ENCODE results near the gene KCNB1.
A peak's percentile ranks its signal among the peaks of the same experiment; 100 is the strongest.

Gene KCNB1

GRCh38 chr20:49400410-49400809, 82.1 kb downstream of the KCNB1 start:
- intact Hi-C loops (cut with DNase I): no loop called here
- no peak for DNase-seq

DNA sequence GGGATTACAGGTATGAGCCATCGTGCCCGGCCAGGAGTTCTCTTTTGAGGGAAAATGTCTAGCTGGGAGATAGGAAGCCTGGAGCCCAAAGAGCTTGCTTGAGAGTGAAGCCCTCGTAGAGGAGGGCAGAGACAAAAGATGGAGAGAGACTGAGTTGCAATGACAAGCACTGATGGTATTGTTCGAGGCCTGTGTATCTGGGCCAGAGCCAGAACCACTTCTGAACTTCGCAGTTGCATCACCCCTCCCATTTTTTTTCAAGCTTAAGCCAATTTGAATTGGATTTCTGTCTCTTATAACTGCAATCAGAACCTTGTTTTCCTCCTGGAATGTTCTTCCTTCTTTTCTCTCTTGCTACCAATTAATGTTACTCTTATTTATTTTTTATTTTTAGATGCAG, 83.1 kb downstream of the KCNB1 start:
- intact Hi-C loops (cut with DNase I): no loop called here
- no peak for DNase-seq

DNA sequence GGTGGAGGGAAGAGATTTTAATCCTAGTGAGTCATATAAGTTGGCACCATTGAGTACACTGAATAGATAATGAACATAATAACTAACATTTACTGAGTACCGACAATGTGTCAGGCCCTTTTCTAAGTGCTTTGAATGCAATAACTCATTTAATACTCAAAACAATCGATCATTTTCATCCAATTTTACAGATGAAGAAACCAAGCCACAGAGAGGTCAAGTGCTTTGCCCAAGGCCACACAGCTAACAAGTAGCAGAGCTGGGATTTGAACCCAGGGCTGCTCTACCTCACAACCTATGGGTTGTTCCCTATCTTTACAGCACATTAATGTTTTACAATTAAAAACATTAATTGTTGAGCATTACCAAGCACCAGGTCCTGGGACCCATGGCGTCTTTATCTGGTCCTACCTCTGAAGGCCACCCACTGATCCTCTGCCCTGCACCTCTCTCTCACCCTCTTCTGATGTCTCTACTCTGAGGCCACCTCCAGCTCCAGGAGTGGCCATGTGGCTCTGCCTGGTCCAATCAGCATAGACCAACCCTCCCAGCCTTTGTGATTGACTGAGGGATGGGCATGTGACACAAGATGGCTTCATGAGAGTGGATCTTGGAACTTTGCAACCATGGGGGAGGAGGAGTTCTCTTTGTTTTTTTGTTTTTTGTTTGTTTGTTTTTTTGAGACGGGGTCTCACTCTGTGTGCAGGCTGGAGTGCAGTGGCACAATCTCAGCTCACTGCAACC, 83.9 kb downstream of the KCNB1 start:
- DNase-seq: no peak
- intact Hi-C loops (cut with DNase I): no loop called here

GRCh38 chr20:49397525-49397924, 84.9 kb downstream of the KCNB1 start:
- DNase-seq: no peak
- intact Hi-C loops (cut with DNase I): no loop called here

GRCh38 chr20:49396230-49396629, 86.2 kb downstream of the KCNB1 start:
- intact Hi-C loops (cut with DNase I): no loop called here
- DNase-seq: no peak

DNA sequence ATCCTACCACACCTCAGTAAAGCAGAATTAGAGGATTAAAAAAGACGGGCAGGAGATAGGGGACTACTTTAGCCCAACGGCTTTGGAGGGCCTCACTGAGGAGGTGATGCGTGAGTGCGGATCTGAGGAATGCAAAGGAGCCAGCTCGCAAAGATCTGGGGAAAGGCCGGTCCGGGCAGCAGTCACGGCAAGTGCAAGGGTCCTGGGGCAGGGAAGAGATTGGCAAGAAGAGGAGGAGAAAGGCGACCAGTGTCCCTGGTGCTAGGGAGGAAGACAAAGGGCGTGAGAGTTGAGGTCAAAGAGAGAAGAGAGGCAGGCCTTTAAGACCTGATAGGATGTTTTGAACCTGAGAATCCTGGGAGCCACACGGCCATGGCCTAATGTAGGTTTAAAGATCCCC, 86.8 kb downstream of the KCNB1 start:
- DNase-seq: no peak
- intact Hi-C loops (cut with DNase I): no loop called here

GRCh38 chr20:49395183-49395582, 87.3 kb downstream of the KCNB1 start:
- intact Hi-C loops (cut with DNase I): no loop called here

DNA sequence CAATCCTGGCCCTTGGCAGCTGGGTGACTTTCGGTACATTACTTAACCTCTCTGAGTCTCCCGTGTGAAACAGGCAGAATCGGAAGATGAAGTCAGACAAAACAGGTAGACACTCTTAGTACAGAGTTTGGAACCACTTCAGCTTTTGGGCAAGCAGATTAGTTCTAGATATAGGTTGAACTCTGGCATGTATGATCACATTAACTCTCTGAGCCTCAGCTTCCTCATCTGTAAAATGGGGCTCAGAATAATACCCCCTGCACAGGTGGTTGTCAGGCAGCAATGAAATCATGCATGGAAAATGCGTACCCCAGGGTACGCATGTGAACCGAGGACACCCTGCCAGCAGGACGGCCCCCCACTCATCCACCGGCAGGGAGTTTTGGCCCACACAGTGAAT, 87.7 kb downstream of the KCNB1 start:
- DNase-seq: no peak
- intact Hi-C loops (cut with DNase I): no loop called here

More at GRCh38 chr20:49395183-49395582, 87.3 kb downstream of the KCNB1 start:
- no peak for DNase-seq

DNA sequence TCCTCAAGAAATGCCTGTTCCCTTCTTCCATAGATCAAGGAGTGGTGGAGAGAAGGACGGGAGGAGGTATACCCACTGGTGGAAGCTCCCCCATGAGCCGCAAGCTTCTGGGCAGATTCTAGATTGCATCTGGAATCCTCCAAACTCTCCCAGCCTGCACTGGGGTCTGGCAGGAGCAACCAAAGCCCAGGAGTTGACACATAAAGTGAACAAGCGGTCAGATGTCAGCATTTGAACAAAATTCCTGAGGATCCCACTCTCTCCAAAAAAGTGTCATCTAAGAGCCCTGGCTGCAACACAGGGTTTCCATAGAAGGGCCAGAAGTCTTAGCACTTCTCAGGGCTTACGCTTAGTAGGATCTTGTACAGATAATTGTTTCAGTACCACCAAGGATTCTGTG, 88.2 kb downstream of the KCNB1 start:
- intact Hi-C loops (cut with DNase I): no loop called here
- no peak for DNase-seq

DNA sequence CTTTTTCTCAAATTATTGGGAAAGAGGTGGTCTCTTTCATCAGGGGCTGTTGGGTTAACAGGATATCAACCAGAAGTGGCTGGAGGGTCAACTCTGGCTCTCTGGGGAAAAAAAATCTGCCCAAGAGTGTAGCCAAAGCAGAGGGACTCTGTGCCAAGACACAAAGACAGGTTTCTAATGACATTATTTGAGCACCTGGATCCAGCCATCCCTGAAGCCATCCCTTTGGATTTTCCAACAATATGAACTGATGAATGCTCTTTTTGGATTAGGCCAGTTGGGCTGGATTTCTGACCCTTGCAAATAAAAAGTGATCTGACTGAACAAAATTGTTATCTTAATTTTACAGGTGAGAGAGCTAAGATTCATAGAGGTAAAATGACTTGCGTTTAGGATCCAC, 88.7 kb downstream of the KCNB1 start:
- no peak for DNase-seq
- intact Hi-C loops (cut with DNase I): no loop called here

GRCh38 chr20:49392745-49393144, 89.7 kb downstream of the KCNB1 start:
- DNase-seq: no peak
- intact Hi-C loops (cut with DNase I): no loop called here

DNA sequence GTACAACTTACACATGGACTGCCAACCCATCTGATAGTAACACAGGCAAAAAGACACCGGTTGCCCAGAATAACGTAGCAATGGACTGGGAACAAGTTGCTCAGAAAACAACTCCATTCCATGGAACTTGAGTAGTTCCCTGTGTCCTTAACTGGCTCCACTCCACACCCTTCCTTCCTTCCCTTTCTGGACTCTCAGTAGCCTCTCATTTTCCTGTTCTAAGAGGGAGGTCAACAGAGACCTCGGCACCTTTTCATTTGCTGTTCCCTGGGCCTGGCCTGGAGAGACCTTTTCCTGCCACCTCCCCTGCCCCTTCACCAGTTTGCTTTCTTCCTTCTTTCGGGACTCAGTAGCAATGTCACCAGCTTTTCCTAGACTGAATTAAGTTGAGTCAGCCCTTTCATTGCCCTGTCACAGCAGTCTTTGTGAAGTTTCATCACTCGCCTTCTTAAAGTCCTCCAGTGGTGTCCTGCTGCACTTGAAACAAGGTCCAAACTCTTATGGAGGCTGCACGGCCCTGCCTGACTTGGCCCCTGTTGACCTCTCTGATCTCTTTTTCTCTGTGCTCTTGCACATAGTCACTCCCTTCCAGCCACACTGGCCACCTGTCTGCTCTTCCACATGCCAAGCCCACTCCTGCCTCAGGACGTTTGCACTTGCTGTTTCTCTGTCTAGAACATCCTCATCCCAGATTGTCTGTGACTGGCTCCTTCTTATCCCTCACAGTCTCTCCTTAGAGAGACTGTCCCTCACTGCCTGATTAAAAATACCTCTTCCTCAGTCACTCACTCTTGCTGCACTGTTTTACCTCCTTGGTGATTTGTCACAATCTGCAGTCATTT, 90.8 kb downstream of the KCNB1 start:
- DNase-seq: no peak
- intact Hi-C loops (cut with DNase I): no loop called here

DNA sequence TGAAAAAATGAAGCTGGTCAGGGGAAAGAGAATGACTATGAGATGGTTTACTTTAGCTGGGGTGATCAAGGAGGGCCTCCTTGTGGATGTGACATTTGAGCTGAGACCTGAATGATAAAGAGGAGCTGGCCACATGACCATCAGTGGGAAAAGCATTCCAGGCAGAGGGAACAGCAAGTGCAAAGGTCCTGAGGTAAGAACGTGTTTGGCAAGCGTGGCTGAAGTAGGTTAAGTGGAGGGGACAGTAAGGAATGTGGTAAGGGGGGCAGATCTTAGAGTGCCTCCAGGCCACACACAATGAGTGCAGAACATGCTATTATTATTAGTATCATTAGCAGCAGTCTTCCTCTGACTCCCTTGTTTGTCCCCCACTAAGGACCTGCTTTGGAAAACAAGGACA, 92.6 kb downstream of the KCNB1 start:
- intact Hi-C loops (cut with DNase I): no loop called here
- DNase-seq: no peak

DNA sequence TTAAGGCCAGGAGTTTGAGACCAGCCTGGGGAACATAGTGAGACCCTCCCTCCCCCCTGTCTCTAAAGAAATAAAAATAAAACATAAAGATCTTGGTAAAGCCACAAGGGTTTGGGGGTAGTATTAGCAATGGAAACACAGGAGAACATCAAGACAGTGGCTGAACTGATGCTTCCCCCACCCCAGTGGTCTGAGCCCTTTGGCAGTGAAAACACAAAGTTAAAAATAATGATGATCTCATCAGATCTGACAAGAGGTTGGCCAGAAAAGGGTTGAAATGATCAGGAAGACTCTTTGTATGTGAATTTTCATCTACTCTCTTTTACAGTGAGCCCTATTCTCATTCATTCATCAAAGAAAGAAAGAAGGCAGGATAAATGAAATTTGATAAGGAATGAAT, 93.7 kb downstream of the KCNB1 start:
- intact Hi-C loops (cut with DNase I): no loop called here
- DNase-seq: no peak

GRCh38 chr20:49387581-49387939, 94.9 kb downstream of the KCNB1 start:
- DNase-seq: no peak
- intact Hi-C loops (cut with DNase I): no loop called here

GRCh38 chr20:49386848-49387580, 95.5 kb downstream of the KCNB1 start:
- no peak for DNase-seq
- intact Hi-C loops (cut with DNase I): no loop called here

- intact Hi-C loops (cut with DNase I): no loop called here
- DNase-seq: peak in 10 of 42 donors; percentile 8 to 56 (median 31)
Measured at GRCh38 chr20:49385465-49385864, 97.0 kb downstream of the KCNB1 start.

DNA sequence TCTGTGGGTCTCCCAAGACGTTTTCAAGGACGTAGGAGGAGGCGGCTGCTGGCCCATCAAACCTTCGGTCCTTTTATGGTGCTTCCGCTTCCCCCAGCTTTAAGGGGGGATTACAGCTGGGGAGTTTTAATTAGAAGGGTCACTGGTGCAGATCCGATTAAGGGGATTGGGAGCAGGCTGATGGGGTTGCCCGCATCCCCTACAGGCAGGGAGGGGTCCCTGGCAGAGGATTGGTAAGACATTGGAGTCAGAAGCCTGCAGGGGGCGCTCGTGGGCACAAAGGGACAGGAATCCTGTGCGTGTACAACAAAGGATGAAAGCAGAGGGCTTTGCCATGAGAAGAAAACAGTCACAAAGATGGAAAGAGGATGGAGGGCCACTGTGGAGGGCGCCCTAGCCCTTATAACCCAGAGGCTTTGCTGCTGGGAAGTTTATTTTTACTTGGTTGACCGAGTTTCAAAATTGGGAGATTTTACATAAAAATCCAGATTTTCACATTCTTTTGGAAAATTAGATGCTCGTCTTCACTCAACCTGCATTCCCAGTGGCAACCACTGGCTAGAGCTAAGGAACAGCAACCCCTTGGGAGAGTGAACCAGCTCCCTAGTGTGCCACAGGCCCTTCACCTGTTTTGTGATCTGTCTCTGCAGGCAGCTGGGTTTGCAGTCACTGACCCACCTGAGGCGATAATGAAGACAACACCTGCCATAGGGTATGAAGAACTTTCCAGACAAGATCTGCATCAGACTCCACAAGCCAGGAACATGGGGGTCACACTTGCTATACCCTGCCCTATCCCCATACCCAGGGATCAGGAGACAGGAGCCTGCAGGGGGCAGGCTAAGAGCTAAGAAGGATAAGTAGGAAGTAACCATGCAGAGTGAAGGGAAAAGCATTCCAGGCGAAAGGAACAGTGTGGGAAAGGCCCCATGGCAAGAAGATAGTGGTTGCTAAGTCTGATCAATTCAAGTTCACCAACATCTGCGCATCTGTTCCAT, 97.7 kb downstream of the KCNB1 start:
- intact Hi-C loops (cut with DNase I): no loop called here
- peak; percentile 53 to 89 (median 77) for DNase-seq

Data from head of caudate nucleus (tissue), 42 donors.